ENCODE measurements around the gene MED10. TPM values are rescaled to one million over a fixed set of nuclear protein-coding genes. Genes with fewer than 3 reads are reported as not detected.

The MED10 gene
- total RNA-seq, 5 donors from 2014 or later (not counting 1 experiment from before 2014, with no cell fraction given) = 53.9 to 65.6 (median 58.2) TPM

DNA sequence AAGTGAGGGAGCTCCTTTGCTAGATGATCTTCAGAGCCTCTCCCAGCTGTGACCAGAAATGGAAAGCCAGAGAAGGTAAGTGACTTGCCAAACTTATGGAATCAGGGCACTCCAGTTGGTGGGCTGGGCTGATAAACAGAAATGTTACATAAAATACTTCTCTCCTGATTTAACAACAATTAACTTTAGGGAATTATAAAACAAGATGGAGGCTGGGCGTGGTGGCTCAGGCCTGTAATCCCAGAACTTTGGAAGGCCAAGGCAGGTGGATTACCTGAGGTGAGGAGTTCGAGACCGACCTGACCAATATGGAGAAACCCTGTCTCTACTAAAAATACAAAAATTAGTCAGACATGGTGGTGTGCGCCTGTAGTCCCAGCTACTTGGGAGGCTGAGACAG is 899 bp upstream of the MED10 start:
- POLR2A ChIA-PET = no interaction called here
- H3K27me3 ChIP-seq (replicated peaks in 1 of 2; ENCODE audit: control insufficient read depth in 2 of 2, extremely low read depth in 1 of 2, insufficient read depth in 2 of 2, low read length in 1 of 2) = peaks cover 0 to 6% of the 10 kb centered on the region in 2 experiments
- peak overlapping the region; percentile 87 for H3K27ac ChIP-seq (ENCODE audit: low read length)
- DNase-seq (no peak), ATAC-seq (replicated peaks in 1 of 4) (no peak)
- CTCF ChIA-PET = no interaction called here
- no CpG with 5 or more reads among the region's 4 CpGs for WGBS (ENCODE audit: insufficient coverage)
- peak overlapping the region; percentile 99 to 100 (median 100) for H3K4me3 Mint-ChIP-seq
- H3K4me1 ChIP-seq (ENCODE audit: control insufficient read depth in 1 of 2, extremely low read depth in 1 of 2, insufficient read depth in 2 of 2, low read length in 2 of 2) = peaks cover 10 to 37% of the 10 kb centered on the region in 2 experiments
- peaks cover 17% of the 10 kb centered on the region for H3K36me3 Mint-ChIP-seq
- H3K27me3 Mint-ChIP-seq = peaks cover 4 to 8% of the 10 kb centered on the region in 2 donors
- peak overlapping the region; percentile 96 to 98 for H3K27ac Mint-ChIP-seq
- peak overlapping the region in 1 of 2 donors; percentile 99 for H3K4me3 ChIP-seq (ENCODE audit: control insufficient read depth in 1 of 2, extremely low read depth in 1 of 2, low read length in 1 of 2)
- no peaks in the 10 kb centered on the region for H3K9me3 Mint-ChIP-seq
- H3K9me3 ChIP-seq = no peaks in the 10 kb centered on the region
- peaks cover 44 to 47% (median 46%) of the 10 kb centered on the region in 3 donors for H3K4me1 Mint-ChIP-seq
- peaks cover 0 to 22% of the 10 kb centered on the region in 2 donors for H3K36me3 ChIP-seq (ENCODE audit: control insufficient read depth in 2 of 2, extremely low read depth in 1 of 2, insufficient read depth in 1 of 2, low read length in 1 of 2)

GRCh38 chr5:6378766-6379103 is 388 bp upstream of the MED10 start:
- H3K9me3 Mint-ChIP-seq = no peaks in the 10 kb centered on the region
- H3K36me3 Mint-ChIP-seq = peaks cover 22% of the 10 kb centered on the region
- ATAC-seq (replicated peaks in 1 of 4) = peak in 1 of 4 experiments; percentile 17
- Histone ChIP-seq H3K4me3 (ENCODE audit: control insufficient read depth in 1 of 2, extremely low read depth in 1 of 2, low read length in 1 of 2) (peak overlapping the region; percentile 97 to 99), H3K9me3 (no peaks in the 10 kb centered on the region), H3K27ac (ENCODE audit: low read length) (peak overlapping the region; percentile 87), H3K36me3 (ENCODE audit: control insufficient read depth in 2 of 2, extremely low read depth in 1 of 2, insufficient read depth in 1 of 2, low read length in 1 of 2) (peaks cover 0 to 27% of the 10 kb centered on the region in 2 donors), H3K27me3 (replicated peaks in 1 of 2; ENCODE audit: control insufficient read depth in 2 of 2, extremely low read depth in 1 of 2, insufficient read depth in 2 of 2, low read length in 1 of 2) (peaks cover 0 to 5% of the 10 kb centered on the region in 2 experiments), H3K4me1 (ENCODE audit: control insufficient read depth in 1 of 2, extremely low read depth in 1 of 2, insufficient read depth in 2 of 2, low read length in 2 of 2) (peaks cover 10 to 37% of the 10 kb centered on the region in 2 experiments)
- 5% methylated on average over 8 of the region's 8 CpGs for WGBS (ENCODE audit: insufficient coverage)
- DNase-seq = no peak
- H3K4me3 Mint-ChIP-seq = peak overlapping the region; percentile 99 to 100 (median 100)
- ChIA-PET POLR2A (interaction anchor here in 1 of 2 donors (0.7 kb wide), 1 partner anchor 23 kb away, joined by 3 read pairs; no protein-coding TSS in a partner anchor), CTCF (interaction anchor here in 1 of 2 donors (1.0 kb wide), 1 partner anchor 957 kb away, joined by 6 read pairs; the partner anchor contains the start of gene ICE1)
- H3K4me1 Mint-ChIP-seq = peaks cover 49 to 51% (median 50%) of the 10 kb centered on the region in 3 donors
- H3K27ac Mint-ChIP-seq = peak overlapping the region; percentile 96 to 98
- H3K27me3 Mint-ChIP-seq = peaks cover 2 to 4% of the 10 kb centered on the region in 2 donors

GRCh38 chr5:6377582-6377904 is 804 bp downstream of the MED10 start:
- Histone ChIP-seq H3K9me3 (no peaks in the 10 kb centered on the region), H3K27ac (ENCODE audit: low read length) (peak overlapping the region; percentile 87), H3K27me3 (replicated peaks in 1 of 2; ENCODE audit: control insufficient read depth in 2 of 2, extremely low read depth in 1 of 2, insufficient read depth in 2 of 2, low read length in 1 of 2) (no peaks in the 10 kb centered on the region), H3K4me3 (ENCODE audit: control insufficient read depth in 1 of 2, extremely low read depth in 1 of 2, low read length in 1 of 2) (peak overlapping the region; percentile 97 to 99), H3K4me1 (ENCODE audit: control insufficient read depth in 1 of 2, extremely low read depth in 1 of 2, insufficient read depth in 2 of 2, low read length in 2 of 2) (peaks cover 10 to 44% of the 10 kb centered on the region in 2 experiments), H3K36me3 (ENCODE audit: control insufficient read depth in 2 of 2, extremely low read depth in 1 of 2, insufficient read depth in 1 of 2, low read length in 1 of 2) (peaks cover 0 to 39% of the 10 kb centered on the region in 2 donors)
- DNase-seq (peak in 6 of 35 experiments; percentile 6 to 21 (median 10)), ATAC-seq (replicated peaks in 1 of 4) (no peak)
- H3K27me3 Mint-ChIP-seq = no peaks in the 10 kb centered on the region
- H3K4me3 Mint-ChIP-seq = peak overlapping the region; percentile 99 to 100 (median 100)
- ChIA-PET CTCF (interaction anchor here (0.5 to 0.6 kb wide), 2 partner anchors 9 to 1480 kb away, joined by 3 to 7 read pairs; no protein-coding TSS in a partner anchor), POLR2A (no interaction called here)
- H3K27ac Mint-ChIP-seq = peak overlapping the region; percentile 84 to 96
- WGBS (ENCODE audit: insufficient coverage) = 38% methylated on average over 2 of the region's 6 CpGs
- H3K36me3 Mint-ChIP-seq = peaks cover 34% of the 10 kb centered on the region
- H3K4me1 Mint-ChIP-seq = peaks cover 58 to 62% (median 60%) of the 10 kb centered on the region in 3 donors
- no peaks in the 10 kb centered on the region for H3K9me3 Mint-ChIP-seq

DNA sequence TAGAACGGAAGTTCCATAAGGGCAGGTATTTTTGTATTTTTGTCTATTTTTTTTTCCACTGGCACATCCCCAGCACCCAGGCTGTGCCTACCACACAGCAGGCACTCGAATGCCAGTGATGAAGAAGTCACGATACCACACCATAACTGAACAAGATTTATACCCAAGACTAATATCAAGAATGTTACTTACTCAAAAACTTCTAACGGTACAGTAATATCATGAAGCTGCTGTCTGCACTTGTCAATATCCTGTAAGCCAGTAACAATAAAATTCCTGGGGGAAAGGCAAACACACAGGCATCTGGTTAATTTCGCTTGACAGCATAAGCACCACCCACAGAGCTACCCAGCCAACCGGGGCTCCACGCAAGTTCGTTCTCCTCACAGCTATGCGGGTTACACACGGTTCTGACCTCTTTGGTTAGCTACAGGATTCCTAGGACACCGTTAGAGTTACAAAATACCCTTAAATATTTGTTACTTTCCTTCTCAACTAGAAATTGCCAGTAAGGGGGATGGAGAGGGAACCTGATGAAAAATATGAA is 1.3 kb downstream of the MED10 start:
- H3K9me3 ChIP-seq = no peaks in the 10 kb centered on the region
- 48% methylated on average over 4 of the region's 11 CpGs for WGBS (ENCODE audit: insufficient coverage)
- H3K27me3 Mint-ChIP-seq = no peaks in the 10 kb centered on the region
- peak overlapping the region; percentile 99 to 100 (median 100) for H3K4me3 Mint-ChIP-seq
- no peak for DNase-seq
- ATAC-seq (replicated peaks in 1 of 4) = no peak
- no peaks in the 10 kb centered on the region for H3K27me3 ChIP-seq (replicated peaks in 1 of 2; ENCODE audit: control insufficient read depth in 2 of 2, extremely low read depth in 1 of 2, insufficient read depth in 2 of 2, low read length in 1 of 2)
- ChIA-PET POLR2A (interaction anchor here in 1 of 2 donors (0.7 to 0.8 kb wide), 2 partner anchors 18 to 263 kb away, joined by 3 read pairs; no protein-coding TSS in a partner anchor), CTCF (interaction anchor here (0.5 to 0.6 kb wide), 2 partner anchors 9 to 1480 kb away, joined by 3 to 7 read pairs; no protein-coding TSS in a partner anchor)
- H3K4me1 ChIP-seq (ENCODE audit: control insufficient read depth in 1 of 2, extremely low read depth in 1 of 2, insufficient read depth in 2 of 2, low read length in 2 of 2) = peaks cover 10 to 44% of the 10 kb centered on the region in 2 experiments
- H3K27ac ChIP-seq (ENCODE audit: low read length) = peak overlapping the region; percentile 87
- peak overlapping the region; percentile 84 to 96 for H3K27ac Mint-ChIP-seq
- peaks cover 3 to 44% of the 10 kb centered on the region in 2 donors for H3K36me3 ChIP-seq (ENCODE audit: control insufficient read depth in 2 of 2, extremely low read depth in 1 of 2, insufficient read depth in 1 of 2, low read length in 1 of 2)
- peak overlapping the region; percentile 97 to 99 for H3K4me3 ChIP-seq (ENCODE audit: control insufficient read depth in 1 of 2, extremely low read depth in 1 of 2, low read length in 1 of 2)
- no peaks in the 10 kb centered on the region for H3K9me3 Mint-ChIP-seq
- peaks cover 59 to 65% (median 61%) of the 10 kb centered on the region in 3 donors for H3K4me1 Mint-ChIP-seq
- H3K36me3 Mint-ChIP-seq = peaks cover 39% of the 10 kb centered on the region

- Mint-ChIP-seq H3K36me3 (peaks cover 64% of the 10 kb centered on the region), H3K27me3 (no peaks in the 10 kb centered on the region), H3K4me1 (peaks cover 48 to 52% (median 50%) of the 10 kb centered on the region in 3 donors), H3K27ac (peak overlapping the region; percentile 15 to 68), H3K9me3 (no peaks in the 10 kb centered on the region), H3K4me3 (no peak overlapping the region)
- Histone ChIP-seq H3K9me3 (no peaks in the 10 kb centered on the region), H3K4me3 (ENCODE audit: control insufficient read depth in 1 of 2, extremely low read depth in 1 of 2, low read length in 1 of 2) (no peak overlapping the region), H3K27ac (ENCODE audit: low read length) (no peak overlapping the region), H3K27me3 (replicated peaks in 1 of 2; ENCODE audit: control insufficient read depth in 2 of 2, extremely low read depth in 1 of 2, insufficient read depth in 2 of 2, low read length in 1 of 2) (no peaks in the 10 kb centered on the region), H3K36me3 (ENCODE audit: control insufficient read depth in 2 of 2, extremely low read depth in 1 of 2, insufficient read depth in 1 of 2, low read length in 1 of 2) (peaks cover 12 to 75% of the 10 kb centered on the region in 2 donors), H3K4me1 (ENCODE audit: control insufficient read depth in 1 of 2, extremely low read depth in 1 of 2, insufficient read depth in 2 of 2, low read length in 2 of 2) (peaks cover 8 to 35% of the 10 kb centered on the region in 2 experiments)
- ChIA-PET POLR2A (interaction anchor here in 1 of 2 donors (0.6 to 0.7 kb wide), 2 partner anchors 106 to 360 kb away, joined by 3 read pairs; no protein-coding TSS in a partner anchor), CTCF (no interaction called here)
- DNase-seq (peak in 1 of 35 experiments; percentile 10), ATAC-seq (replicated peaks in 1 of 4) (no peak)
- 98% methylated on average over 12 of the region's 17 CpGs for WGBS (ENCODE audit: insufficient coverage)
Measured at GRCh38 chr5:6373081-6373846, 5.1 kb downstream of the MED10 start.
